Lower leg skin (tissue), 3 donors: ENCODE data around the gene CACNG8.

Source experiments
- POLR2A ChIP-seq, 2 donors: fragments of 450-650 bp; IDR thresholded peaks; one replicate each; pipeline ENCODE4 v1.6.1; 2016 to 2017; ENCODE audit warnings: antibody characterized with exemption in 2 of 2, mild to moderate bottlenecking in 1 of 2, moderate library complexity in 1 of 2
- TF ChIP-seq, protein P1 (sequence below), 3 donors: fragments of 450-650 bp; IDR thresholded peaks; one replicate each; pipeline ENCODE4 v1.5.1; 2016; ENCODE audit warnings: antibody characterized with exemption in 3 of 3, mild to moderate bottlenecking in 3 of 3, moderate library complexity in 2 of 3

DNA sequence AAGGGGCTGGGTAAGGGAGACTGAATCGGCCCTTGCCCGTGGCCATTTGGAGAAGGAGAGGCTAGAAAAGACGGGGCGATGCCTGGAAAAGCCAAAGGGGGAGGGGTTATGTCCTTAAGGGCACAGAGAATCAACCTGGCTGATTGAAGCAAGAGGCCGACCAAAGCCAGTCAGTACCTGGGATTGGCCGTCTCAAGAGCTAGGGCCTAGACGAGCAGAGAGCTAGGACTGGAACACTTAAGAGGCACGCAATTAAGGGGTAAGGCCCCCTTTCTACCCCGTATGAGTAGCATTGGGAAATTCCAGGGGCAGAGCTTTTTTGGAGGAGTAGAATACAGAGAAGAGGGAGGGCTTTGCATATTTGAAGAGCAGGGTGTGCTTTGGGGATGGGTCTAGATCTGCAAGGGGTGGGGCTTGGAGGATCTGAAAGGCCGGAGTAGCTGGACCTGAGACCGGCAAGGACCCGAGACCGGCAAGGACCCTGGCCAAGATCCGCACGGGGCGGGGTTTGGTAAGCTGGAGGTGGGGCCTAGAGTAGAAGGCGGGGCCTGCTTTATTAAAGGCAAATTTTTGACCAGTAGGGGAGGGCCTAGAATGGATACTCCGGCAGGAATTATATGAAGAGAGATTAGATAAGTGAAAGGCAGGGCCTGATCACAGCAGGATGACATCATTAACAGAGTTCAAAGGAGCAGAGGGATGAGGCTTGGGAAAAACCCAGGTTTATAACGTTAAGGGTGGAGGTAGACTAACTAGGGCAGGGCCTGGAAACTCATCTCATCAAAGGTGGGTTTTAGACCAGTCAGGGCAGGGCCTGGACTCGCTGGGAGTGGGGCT, 18.0 kb downstream of the CACNG8 start:
- TF ChIP-seq POLR2A (IDR thresholded peaks at IDR 0.05) = no peak
- TF ChIP-seq, protein P1, sequence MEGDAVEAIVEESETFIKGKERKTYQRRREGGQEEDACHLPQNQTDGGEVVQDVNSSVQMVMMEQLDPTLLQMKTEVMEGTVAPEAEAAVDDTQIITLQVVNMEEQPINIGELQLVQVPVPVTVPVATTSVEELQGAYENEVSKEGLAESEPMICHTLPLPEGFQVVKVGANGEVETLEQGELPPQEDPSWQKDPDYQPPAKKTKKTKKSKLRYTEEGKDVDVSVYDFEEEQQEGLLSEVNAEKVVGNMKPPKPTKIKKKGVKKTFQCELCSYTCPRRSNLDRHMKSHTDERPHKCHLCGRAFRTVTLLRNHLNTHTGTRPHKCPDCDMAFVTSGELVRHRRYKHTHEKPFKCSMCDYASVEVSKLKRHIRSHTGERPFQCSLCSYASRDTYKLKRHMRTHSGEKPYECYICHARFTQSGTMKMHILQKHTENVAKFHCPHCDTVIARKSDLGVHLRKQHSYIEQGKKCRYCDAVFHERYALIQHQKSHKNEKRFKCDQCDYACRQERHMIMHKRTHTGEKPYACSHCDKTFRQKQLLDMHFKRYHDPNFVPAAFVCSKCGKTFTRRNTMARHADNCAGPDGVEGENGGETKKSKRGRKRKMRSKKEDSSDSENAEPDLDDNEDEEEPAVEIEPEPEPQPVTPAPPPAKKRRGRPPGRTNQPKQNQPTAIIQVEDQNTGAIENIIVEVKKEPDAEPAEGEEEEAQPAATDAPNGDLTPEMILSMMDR (IDR thresholded peaks at IDR 0.05) = no peak
